ENCODE data around the gene LRRC45.

DNA sequence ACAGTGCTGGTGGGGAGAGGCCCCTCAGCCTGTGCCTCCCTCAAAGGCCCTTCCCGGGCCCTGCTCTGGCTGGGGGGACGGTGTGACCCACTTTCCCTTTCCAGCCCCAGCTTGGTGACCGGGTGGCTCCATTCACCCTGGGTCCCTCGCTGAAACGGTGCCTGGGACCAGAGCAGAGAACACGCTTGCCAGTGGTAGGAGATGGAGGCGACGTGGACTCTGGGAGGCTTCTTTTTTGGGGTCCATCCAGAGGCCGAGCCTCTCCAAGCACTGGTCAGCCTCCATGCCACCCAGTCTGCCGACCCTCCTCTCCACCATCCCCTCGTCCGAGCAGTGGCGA lies 8.2 kb upstream of the LRRC45 start:
- TF ChIP-seq POLR2A (IDR thresholded peaks at IDR 0.05; ENCODE audit: low read length) = no peak
- no peak for TF ChIP-seq GATA1 (IDR thresholded peaks at IDR 0.05; ENCODE audit: low read depth, low read length)
